Activated CD4-positive, alpha-beta T cell treated with anti-CD3 and anti-CD28 coated beads for 36 hours (primary cell): Measurements from ENCODE around the gene RUVBL1. TPM values are rescaled to one million over a fixed set of nuclear protein-coding genes. Genes with fewer than 3 reads are reported as not detected.

Experiments used
- ATAC-seq: fragments of 200-7000 bp; cut with Tn5 transposase; one replicate; pipeline ENCODE4 v1.10.0; 2021; ENCODE audit warnings: mild to moderate bottlenecking, moderate library complexity
- CTCF ChIA-PET: fragments of 350-600 bp; sonication (Branson Sonifier 250); formaldehyde crosslinking; loops from one replicate; lab custom pipeline; 2021; ENCODE audit warnings: antibody characterized with exemption; lab: Charles Lee
- POLR2A ChIA-PET: fragments of 350-600 bp; sonication (Branson Sonifier 250); formaldehyde crosslinking; loops from one replicate; lab custom pipeline; 2021; ENCODE audit warnings: antibody characterized with exemption, inconsistent platforms; lab: Charles Lee
- DNase-seq: peaks from one replicate; pipeline ENCODE4 v3.0.0-alpha.2; 2020
- H3K27ac Mint-ChIP-seq: one replicate; pipeline ENCODE4 v1.8.0; 2021; ENCODE audit warnings: mixed read lengths
- H3K27me3 Mint-ChIP-seq: one replicate; pipeline ENCODE4 v1.8.0; 2021; ENCODE audit warnings: mixed read lengths
- H3K36me3 Mint-ChIP-seq: one replicate; pipeline ENCODE4 v1.8.0; 2021; ENCODE audit warnings: low read depth, mixed read lengths
- H3K4me1 Mint-ChIP-seq: one replicate; pipeline ENCODE4 v1.8.0; 2021; ENCODE audit warnings: mixed read lengths
- H3K4me3 Mint-ChIP-seq: one replicate; pipeline ENCODE4 v1.8.0; 2021; ENCODE audit warnings: mild to moderate bottlenecking, moderate library complexity, mixed read lengths
- H3K9me3 Mint-ChIP-seq: one replicate; pipeline ENCODE4 v1.8.0; 2021; ENCODE audit warnings: low read depth, mixed read lengths
- intact Hi-C, 2 experiments: fragments of 100-400 bp; cut with DNase I in 1 of 2; cut with micrococcal nuclease in 1 of 2; formaldehyde crosslinking; loops; one replicate each; pipeline versions ENCODE4 v1.14.2 to v1.15.1; 2022 to 2024; cut with DNase I, micrococcal nuclease
- total RNA-seq, 2 experiments: library from RNA; stranded (reverse); gene quantifications; one replicate each; pipeline ENCODE4 v1.2.3, GENCODE V29; 2021

RUVBL1 gene
- total RNA-seq, 2 experiments from 2014 or later: 97.0 to 99.9 TPM

DNA sequence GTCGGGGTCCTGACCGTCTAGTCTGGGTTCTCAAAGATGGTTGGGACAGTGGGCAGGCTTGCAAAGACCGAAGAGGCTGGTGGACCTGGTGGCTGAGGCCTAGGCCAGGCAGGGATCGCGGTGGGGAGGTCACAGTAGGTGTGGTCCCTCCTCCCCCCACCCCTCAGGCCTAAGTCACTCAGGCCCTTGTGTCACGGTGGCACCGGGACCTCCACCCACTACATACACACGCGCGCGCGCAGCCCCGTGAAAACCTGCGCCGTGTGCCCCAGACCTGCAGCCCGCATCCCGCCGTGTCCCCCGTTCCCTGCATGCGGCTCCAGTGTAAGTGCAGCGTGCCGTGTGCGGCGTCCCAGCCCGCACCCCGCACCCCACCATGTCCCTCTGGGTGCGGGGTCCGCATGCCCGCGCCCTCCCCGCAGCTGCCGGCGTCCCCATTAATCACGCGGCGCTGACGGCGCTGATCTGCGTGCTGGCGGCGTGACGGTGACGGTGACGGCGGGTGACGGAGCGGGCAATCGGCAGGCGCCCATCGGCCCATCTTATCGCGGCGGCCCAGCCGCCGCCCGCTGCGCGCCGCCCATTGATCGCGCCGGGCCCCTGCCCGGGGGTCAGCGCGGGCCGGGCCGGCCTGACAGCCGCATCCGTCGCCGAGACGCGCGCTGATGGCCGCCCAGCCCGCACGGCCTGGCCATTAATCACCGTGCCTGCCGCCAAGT lies 47.0 kb downstream of the RUVBL1 start:
- Mint-ChIP-seq H3K4me1 (peaks cover 21% of the 10 kb centered on the region), H3K27ac (no peak overlapping the region), H3K4me3 (no peak overlapping the region), H3K27me3 (no peaks in the 10 kb centered on the region), H3K9me3 (no peaks in the 10 kb centered on the region), H3K36me3 (peaks cover 37% of the 10 kb centered on the region)
- ChIA-PET CTCF (interaction anchor here (0.6 to 2.1 kb wide), 3 partner anchors 47 to 408 kb away, joined by 5 to 8 read pairs (median 5); partner anchors contain the start of gene RUVBL1), POLR2A (no interaction called here)
- intact Hi-C loops: loop anchor here (2.0 to 10.0 kb wide), 7 partner anchors 46 to 531 kb away; partner anchors contain the start of genes GATA2 (in 1 of the 2) and RUVBL1 (in 1 of the 2)
- ATAC-seq (peak; percentile 8), DNase-seq (peak; percentile 64)

DNA sequence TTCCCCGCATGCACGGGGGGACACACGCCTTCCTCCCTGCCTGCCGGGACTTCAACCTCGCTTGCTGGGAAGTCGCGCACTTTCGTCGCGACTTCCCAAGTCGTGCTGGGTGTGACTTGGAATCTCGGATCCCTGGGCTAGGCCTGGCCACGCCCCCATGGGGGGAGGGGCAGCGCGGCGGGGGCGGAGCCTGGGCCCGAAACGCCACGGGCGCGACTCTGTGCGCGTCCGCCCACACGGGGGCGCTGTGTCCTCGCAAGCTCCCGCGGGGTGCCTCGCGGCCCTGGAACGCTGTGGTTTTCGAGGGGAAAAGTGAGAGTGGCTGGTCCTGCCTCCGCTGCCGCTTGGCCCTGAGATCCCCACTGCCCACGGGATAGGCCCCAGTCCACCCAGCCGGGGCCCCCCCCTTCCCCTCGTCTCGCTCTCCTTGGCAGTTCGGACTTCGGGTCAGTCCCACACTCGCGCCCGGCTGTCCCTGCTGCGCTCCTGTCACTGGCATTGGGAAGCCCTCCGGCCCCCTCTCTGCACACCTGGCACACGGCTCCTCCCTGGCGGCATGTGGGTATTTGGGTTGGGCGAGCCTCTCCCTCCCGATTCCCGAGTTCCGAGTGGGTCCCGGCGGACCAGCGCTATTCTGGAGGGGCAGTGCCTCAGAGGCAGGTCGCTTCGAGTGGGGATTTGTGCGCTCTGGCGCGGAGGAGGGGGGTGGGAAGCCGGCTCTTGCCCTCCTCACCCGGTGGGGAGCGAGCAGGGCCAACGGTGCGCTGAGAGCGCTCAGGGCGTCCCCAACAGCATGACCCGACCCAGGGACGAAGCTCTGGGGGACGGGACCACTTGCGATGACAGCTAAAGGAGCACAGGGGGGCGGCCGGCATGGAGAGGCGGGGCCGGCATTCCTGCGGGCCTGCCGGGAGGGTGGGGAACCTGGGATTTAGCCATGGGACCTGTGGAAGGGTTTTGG lies 47.8 kb downstream of the RUVBL1 start:
- Mint-ChIP-seq H3K27ac (no peak overlapping the region), H3K27me3 (no peaks in the 10 kb centered on the region), H3K4me1 (peaks cover 21% of the 10 kb centered on the region), H3K4me3 (peak overlapping the region; percentile 44), H3K36me3 (peaks cover 30% of the 10 kb centered on the region), H3K9me3 (no peaks in the 10 kb centered on the region)
- intact Hi-C loops: loop anchor here (1.0 to 10.0 kb wide), 14 partner anchors 23 to 531 kb away; partner anchors contain the start of genes SEC61A1 (in 2 of the 2), ABTB1 (in 1 of the 2), EEFSEC (in 1 of the 2) and GATA2 (in 1 of the 2)
- ChIA-PET CTCF (interaction anchor here (0.6 to 2.1 kb wide), 3 partner anchors 48 to 408 kb away, joined by 5 to 8 read pairs (median 5); partner anchors contain the start of gene RUVBL1), POLR2A (no interaction called here)
- ATAC-seq: peak; percentile 88
- peak; percentile 91 for DNase-seq

DNA sequence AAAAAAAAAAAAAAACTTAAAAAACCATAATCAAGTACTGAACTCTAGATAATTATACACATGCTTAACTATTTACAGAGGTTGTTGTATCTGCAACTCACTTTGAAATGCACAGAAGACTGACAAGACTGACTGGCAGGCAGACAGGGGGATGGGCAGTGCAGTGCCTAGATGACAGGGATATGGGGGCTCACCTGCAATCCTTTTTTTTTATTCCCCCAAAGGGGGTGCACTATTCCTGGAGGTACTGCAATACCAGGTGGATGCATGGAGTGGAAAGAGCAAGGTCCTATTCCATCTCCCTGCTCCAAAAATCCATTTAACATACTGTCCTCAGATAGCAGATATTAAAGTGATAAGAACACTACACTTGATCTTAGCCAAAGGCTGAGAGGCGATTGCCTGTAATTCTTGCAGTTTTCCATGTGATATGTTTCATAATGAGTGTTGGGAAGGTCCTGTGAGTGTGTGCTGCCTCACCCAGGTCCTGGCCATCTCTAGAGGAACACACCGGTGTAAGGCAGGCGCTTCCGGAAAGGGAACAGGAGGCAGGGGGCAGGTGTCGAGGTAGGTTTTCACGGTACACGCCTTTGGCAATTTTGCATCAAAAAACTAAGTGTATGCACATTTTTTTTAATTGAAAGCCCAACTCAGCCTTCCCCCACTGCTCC lies 48.6 kb downstream of the RUVBL1 start:
- no peak overlapping the region for H3K27ac Mint-ChIP-seq
- no peak overlapping the region for H3K4me3 Mint-ChIP-seq
- no peaks in the 10 kb centered on the region for H3K27me3 Mint-ChIP-seq
- H3K36me3 Mint-ChIP-seq: peaks cover 30% of the 10 kb centered on the region
- CTCF ChIA-PET: interaction anchor here (1.3 to 2.1 kb wide), 4 partner anchors 9 to 59 kb away, joined by 3 to 8 read pairs (median 6); partner anchors contain the start of gene RUVBL1
- POLR2A ChIA-PET: no interaction called here
- H3K4me1 Mint-ChIP-seq: peaks cover 21% of the 10 kb centered on the region
- no peaks in the 10 kb centered on the region for H3K9me3 Mint-ChIP-seq
- no peak for DNase-seq
- intact Hi-C loops: loop anchor here (1.0 to 10.0 kb wide), 13 partner anchors 22 to 532 kb away; partner anchors contain the start of genes SEC61A1 (in 2 of the 2), ABTB1 (in 1 of the 2), EEFSEC (in 1 of the 2) and GATA2 (in 1 of the 2)
- ATAC-seq: peak; percentile 2

DNA sequence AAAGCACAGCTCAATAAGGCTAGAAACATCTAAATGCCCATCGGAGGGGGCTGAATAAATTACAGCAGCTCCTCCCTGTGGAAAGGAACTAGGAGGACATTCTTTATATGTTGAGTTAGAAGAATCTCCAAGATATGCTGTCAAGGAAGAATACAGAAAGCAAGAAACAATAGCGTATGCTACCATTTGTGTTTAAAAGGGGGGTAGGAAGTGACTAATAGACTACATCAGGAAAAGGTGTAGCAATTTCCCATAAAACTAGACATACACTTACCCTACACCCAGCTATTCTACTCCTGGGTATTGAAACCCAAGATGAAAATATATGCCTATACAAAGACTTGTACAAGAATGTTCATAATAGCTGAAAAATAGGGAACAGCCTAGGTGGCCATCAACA lies 49.8 kb downstream of the RUVBL1 start:
- Mint-ChIP-seq H3K36me3 (peaks cover 23% of the 10 kb centered on the region), H3K9me3 (no peaks in the 10 kb centered on the region), H3K27me3 (no peaks in the 10 kb centered on the region), H3K4me3 (no peak overlapping the region), H3K27ac (no peak overlapping the region), H3K4me1 (peaks cover 21% of the 10 kb centered on the region)
- ChIA-PET CTCF (interaction anchor here (0.7 to 1.7 kb wide), 7 partner anchors 8 to 424 kb away, joined by 3 to 7 read pairs (median 5); no protein-coding TSS in a partner anchor), POLR2A (interaction anchor here (0.8 kb wide), 1 partner anchor 10 kb away, joined by 3 read pairs; no protein-coding TSS in a partner anchor)
- ATAC-seq (no peak), DNase-seq (no peak)
- intact Hi-C loops: loop anchor here (2.0 to 10.0 kb wide), 4 partner anchors 21 to 531 kb away; partner anchors contain the start of gene SEC61A1 (in 1 of the 2)

DNA sequence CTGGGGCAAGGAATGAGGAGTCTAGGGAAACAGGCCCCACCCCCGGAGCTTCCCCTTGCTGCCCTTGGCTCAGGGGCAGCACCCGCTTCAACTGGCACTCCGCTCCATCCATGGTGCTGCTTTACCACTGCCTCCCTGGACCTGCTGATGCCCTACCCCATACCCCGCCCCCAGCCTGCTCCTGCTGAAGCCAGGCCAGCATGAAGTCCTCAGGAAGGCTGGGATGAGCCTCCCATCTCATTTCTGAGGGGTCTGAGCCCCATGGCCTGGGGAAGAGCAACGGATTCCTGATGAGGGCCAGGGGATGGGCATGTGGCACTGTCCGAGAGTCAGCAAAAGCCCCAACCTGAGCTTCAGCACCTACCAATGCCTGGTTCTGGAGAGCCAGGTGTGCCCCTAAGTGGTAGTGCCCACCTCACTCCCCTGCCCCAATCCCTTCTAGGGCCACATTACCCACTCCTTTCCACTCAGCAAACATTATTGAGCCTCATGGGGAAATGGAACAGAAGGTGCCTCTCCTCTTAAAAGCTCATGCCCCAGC lies 50.4 kb downstream of the RUVBL1 start:
- ChIA-PET POLR2A (interaction anchor here (0.8 kb wide), 1 partner anchor 9 kb away, joined by 3 read pairs; no protein-coding TSS in a partner anchor), CTCF (interaction anchor here (0.7 to 1.7 kb wide), 6 partner anchors 7 to 425 kb away, joined by 3 to 7 read pairs (median 6); no protein-coding TSS in a partner anchor)
- H3K4me1 Mint-ChIP-seq: peaks cover 21% of the 10 kb centered on the region
- H3K9me3 Mint-ChIP-seq: no peaks in the 10 kb centered on the region
- DNase-seq: no peak
- no peak overlapping the region for H3K27ac Mint-ChIP-seq
- intact Hi-C loops: loop anchor here in 1 of 2 experiments (10.0 kb wide), 1 partner anchor 532 kb away; no protein-coding TSS in a partner anchor
- ATAC-seq: no peak
- no peak overlapping the region for H3K4me3 Mint-ChIP-seq
- peaks cover 25% of the 10 kb centered on the region for H3K36me3 Mint-ChIP-seq
- H3K27me3 Mint-ChIP-seq: no peaks in the 10 kb centered on the region

DNA sequence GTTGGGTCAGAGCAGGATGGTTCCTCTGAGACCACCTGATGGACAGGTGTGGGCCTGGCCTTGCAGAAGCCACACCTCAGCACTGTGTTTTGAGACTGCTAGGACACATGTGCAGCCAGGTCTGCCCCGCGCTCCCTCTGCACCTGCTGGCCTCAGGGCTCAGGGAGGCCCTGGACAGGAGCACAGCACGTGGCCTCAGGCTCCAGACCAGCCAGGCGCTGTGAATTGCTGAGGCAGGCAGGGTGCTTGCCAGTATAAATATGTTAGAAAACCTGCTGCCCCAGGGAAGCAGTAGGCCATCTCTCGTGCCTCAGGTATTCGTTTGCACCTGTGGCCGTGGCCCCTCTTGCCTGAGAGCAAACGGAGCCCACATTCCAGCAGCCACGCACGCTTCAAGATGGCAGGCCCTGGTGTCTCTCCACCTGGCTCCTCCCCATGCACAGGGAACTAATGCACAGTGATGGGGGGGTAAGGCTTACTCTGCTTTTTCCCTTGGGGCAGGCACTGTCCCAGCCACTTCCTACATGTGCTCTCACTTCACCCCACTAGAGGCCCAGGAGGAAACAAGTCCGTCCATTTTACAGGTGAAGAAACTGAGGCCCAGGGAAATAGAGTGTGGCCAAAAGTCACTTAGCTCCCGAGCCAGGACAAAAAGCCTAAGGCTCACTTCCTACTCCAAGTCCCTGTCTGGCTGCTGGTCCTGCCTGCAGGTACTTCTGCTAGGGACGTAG lies 51.0 kb downstream of the RUVBL1 start:
- ChIA-PET POLR2A (no interaction called here), CTCF (no interaction called here)
- Mint-ChIP-seq H3K27me3 (no peaks in the 10 kb centered on the region), H3K36me3 (peaks cover 27% of the 10 kb centered on the region), H3K4me1 (peaks cover 21% of the 10 kb centered on the region), H3K4me3 (no peak overlapping the region), H3K9me3 (no peaks in the 10 kb centered on the region), H3K27ac (no peak overlapping the region)
- DNase-seq: no peak
- intact Hi-C loops: loop anchor here in 1 of 2 experiments (10.0 kb wide), 1 partner anchor 532 kb away; no protein-coding TSS in a partner anchor
- ATAC-seq: no peak

DNA sequence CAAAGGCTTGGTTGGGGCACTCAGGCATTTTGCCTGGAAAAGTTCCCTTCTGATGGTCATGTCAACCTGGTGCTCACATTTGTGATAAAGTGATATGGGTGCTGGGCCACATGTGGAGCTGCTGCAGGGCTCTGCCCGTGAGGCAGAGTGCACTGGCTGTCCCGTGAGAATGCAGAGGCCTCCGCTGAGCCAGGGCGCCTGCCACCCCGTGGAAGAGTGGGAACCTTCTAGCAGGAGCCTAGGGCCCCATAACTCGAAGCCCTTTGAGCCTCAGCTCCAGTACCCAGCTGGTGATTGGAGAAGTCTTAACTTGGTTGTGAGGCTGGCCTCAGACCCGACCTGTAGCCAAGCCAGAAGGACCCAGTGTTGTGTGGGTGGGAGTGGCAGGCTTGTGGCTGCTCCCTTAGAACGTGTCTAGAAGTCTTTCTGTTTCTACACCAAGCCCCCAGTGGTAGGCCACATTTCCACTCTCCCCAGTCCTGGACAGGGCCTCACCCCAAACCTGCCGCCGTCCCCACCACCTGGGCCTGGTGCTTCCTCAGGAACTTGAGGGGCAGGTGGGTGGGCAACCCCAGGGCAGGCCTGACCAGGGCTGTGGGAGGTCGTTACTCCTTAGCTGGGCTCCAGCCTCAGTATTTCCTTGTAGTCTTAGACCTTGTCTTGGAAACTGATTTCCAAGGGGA lies 51.7 kb downstream of the RUVBL1 start:
- POLR2A ChIA-PET: no interaction called here
- intact Hi-C loops: loop anchor here in 1 of 2 experiments (10.0 kb wide), 1 partner anchor 533 kb away; no protein-coding TSS in a partner anchor
- ATAC-seq: no peak
- Mint-ChIP-seq H3K36me3 (peaks cover 33% of the 10 kb centered on the region), H3K4me1 (peaks cover 21% of the 10 kb centered on the region), H3K4me3 (no peak overlapping the region), H3K9me3 (no peaks in the 10 kb centered on the region), H3K27ac (no peak overlapping the region), H3K27me3 (no peaks in the 10 kb centered on the region)
- CTCF ChIA-PET: interaction anchor here (2.1 kb wide), 1 partner anchor 18 kb away, joined by 7 read pairs; no protein-coding TSS in a partner anchor
- no peak for DNase-seq

DNA sequence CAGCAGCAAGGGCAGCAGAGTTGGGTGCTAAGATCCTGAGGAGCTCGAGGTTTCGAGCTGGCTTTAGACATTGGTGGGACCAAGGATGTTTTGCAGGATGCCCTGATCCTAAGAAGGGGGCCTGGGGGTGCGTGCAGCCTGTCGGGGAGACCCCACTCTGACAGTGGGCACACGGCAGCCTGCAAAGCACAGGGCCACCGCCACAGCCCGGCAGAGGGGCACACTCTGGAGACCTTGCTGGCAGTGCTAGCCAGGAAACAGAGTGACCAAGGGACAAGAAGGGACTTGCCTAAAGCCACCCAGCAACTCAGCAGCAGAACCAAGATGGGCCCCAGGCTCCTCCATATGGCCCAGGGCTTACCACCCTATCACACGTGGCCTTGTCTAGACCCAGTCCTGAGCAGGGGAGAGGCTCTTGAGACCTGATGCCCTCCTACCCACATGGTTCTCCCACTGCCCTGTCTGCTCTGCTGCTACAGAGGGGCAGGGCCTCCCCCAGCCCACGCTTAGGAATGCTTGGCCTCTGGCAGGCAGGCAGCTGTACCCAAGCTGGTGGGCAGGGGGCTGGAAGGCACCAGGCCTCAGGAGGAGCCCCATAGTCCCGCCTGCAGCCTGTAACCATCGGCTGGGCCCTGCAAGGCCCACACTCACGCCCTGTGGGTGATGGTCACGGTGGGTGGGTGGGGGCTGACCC lies 52.6 kb downstream of the RUVBL1 start:
- Mint-ChIP-seq H3K36me3 (peaks cover 37% of the 10 kb centered on the region), H3K27me3 (no peaks in the 10 kb centered on the region), H3K9me3 (no peaks in the 10 kb centered on the region), H3K4me3 (no peak overlapping the region), H3K4me1 (peaks cover 16% of the 10 kb centered on the region), H3K27ac (no peak overlapping the region)
- ATAC-seq (no peak), DNase-seq (no peak)
- CTCF ChIA-PET: interaction anchor here (2.1 to 2.2 kb wide), 2 partner anchors 10 to 18 kb away, joined by 7 read pairs; no protein-coding TSS in a partner anchor
- intact Hi-C loops: loop anchor here in 1 of 2 experiments (10.0 kb wide), 1 partner anchor 534 kb away; no protein-coding TSS in a partner anchor
- POLR2A ChIA-PET: no interaction called here

DNA sequence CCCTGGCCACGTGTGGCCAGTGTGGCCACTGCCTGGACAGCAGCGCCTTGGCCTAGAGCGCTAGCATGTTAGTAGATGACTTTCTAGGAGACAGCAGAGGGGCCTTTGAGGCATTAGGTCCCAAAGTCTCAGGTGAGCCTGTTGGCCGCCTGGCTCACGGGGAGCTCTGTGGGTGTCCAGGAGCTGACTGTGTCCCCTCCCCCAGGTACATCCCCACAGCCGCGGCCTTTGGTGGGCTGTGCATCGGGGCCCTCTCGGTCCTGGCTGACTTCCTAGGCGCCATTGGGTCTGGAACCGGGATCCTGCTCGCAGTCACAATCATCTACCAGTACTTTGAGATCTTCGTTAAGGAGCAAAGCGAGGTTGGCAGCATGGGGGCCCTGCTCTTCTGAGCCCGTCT lies 54.3 kb downstream of the RUVBL1 start:
- H3K27ac Mint-ChIP-seq: no peak overlapping the region
- no peaks in the 10 kb centered on the region for H3K9me3 Mint-ChIP-seq
- no peaks in the 10 kb centered on the region for H3K27me3 Mint-ChIP-seq
- H3K4me1 Mint-ChIP-seq: peaks cover 4% of the 10 kb centered on the region
- intact Hi-C loops: no loop called here
- no peak overlapping the region for H3K4me3 Mint-ChIP-seq
- ATAC-seq (no peak), DNase-seq (no peak)
- ChIA-PET CTCF (interaction anchor here (0.7 to 3.9 kb wide), 5 partner anchors 8 to 64 kb away, joined by 4 to 12 read pairs (median 7); no protein-coding TSS in a partner anchor), POLR2A (no interaction called here)
- peaks cover 44% of the 10 kb centered on the region for H3K36me3 Mint-ChIP-seq
